Small intestine (tissue), 7 donors: ENCODE results near the gene CBLC. TPM values are rescaled to one million over a fixed set of nuclear protein-coding genes. Genes with fewer than 3 reads are reported as not detected.

Experiments
- DNase-seq, 2 donors: peaks; one replicate each; pipeline versions ENCODE4 v3.0.0 to v3.0.0-alpha.2; 2013
- FAIRE-seq: peaks from 2 replicates; lab custom pipeline; 2012; peaks lifted over from hg19 to GRCh38; lab: Jason Lieb, UNC
- H3K27ac ChIP-seq, 3 donors: one replicate each; pipeline ENCODE4 v1.5.1; 2013; ENCODE audit warnings: low read length in 2 of 3, mild to moderate bottlenecking in 2 of 3, control low read depth in 1 of 3, inconsistent platforms in 1 of 3, low read depth in 1 of 3, moderate library complexity in 1 of 3
- H3K27me3 ChIP-seq, 3 donors: one replicate each; pipeline ENCODE4 v1.6.1; 2013; ENCODE audit warnings: low read length in 3 of 3, inconsistent platforms in 1 of 3; ENCODE audit not compliant: control insufficient read depth in 3 of 3, insufficient read depth in 3 of 3
- H3K36me3 ChIP-seq, 3 donors: one replicate each; pipeline ENCODE4 v1.6.1; 2013; ENCODE audit warnings: low read length in 3 of 3, inconsistent platforms in 1 of 3, low read depth in 1 of 3, mild to moderate bottlenecking in 1 of 3, moderate library complexity in 1 of 3; ENCODE audit not compliant: control insufficient read depth in 3 of 3, insufficient read depth in 2 of 3
- H3K4me1 ChIP-seq, 3 donors: one replicate each; pipeline ENCODE4 v1.6.1; 2013; ENCODE audit warnings: low read length in 2 of 3, inconsistent platforms in 1 of 3, low read depth in 1 of 3, mild to moderate bottlenecking in 1 of 3, moderate library complexity in 1 of 3; ENCODE audit not compliant: control insufficient read depth in 3 of 3, insufficient read depth in 2 of 3
- H3K4me3 ChIP-seq, 3 donors: one replicate each; pipeline ENCODE4 v1.5.1; 2013; ENCODE audit warnings: low read length in 3 of 3, control low read depth in 1 of 3, inconsistent platforms in 1 of 3, low read depth in 1 of 3, mild to moderate bottlenecking in 1 of 3, moderate library complexity in 1 of 3
- H3K9me3 ChIP-seq, 2 donors: one replicate each; pipeline ENCODE4 v1.6.1; 2013; ENCODE audit warnings: low read depth in 1 of 2, low read length in 1 of 2; ENCODE audit not compliant: control insufficient read depth in 2 of 2, insufficient read depth in 1 of 2
- WGBS, 3 donors: extraction: QIAGEN DNeasy Blood & Tissue Kit; methylation state at CpG; one replicate each; pipeline ENCODE4 v1.1.7; 2013; 5-methylcytosine and 5-hydroxymethylcytosine counted together
- polyA plus RNA-seq, 4 donors: library from polyadenylated mRNA; stranded (reverse) in 3 of 4; unstranded in 1 of 4; fragments of 200-250 nt in 3 of 4; fragments of 120-200 nt in 1 of 4; gene quantifications; one replicate each; pipeline versions ENCODE4 v1.2.1 to v1.2.3, GENCODE V29; 2013
- donor health status: healthy with polysubstance abuse.
- donor health status: control.
- donor health status: control.
- donor health status: Bipolar disorder and iron deficiency.
- donor health status: healthy.

The CBLC gene
- polyA plus RNA-seq, 4 donors: 54.0 to 162 (median 92.3) TPM

GRCh38 chr19:44817725-44818465 lies 40.2 kb downstream of the CBLC start:
- no peak for FAIRE-seq
- 73 to 84% (median 78%) methylated on average over 8 of the region's 8 CpGs for WGBS, 3 donors
- peak overlapping the region in 1 of 3 donors; percentile 61 for H3K27ac ChIP-seq

GRCh38 chr19:44818466-44819031 lies 40.9 kb downstream of the CBLC start:
- whole genome bisulfite sequencing, 3 donors: 38 to 66% (median 59%) methylated on average over 19 to 20 of the region's 20 CpGs
- H3K27ac ChIP-seq: peak overlapping the region in 1 of 3 donors; percentile 61
- H3K36me3 ChIP-seq: peaks cover 0 to 57% (median 0%) of the 10 kb centered on the region in 3 donors
- FAIRE-seq (no peak), DNase-seq (peak; percentile 46 to 81)
- H3K9me3 ChIP-seq: no peaks in the 10 kb centered on the region
- H3K27me3 ChIP-seq: no peaks in the 10 kb centered on the region
- no peak overlapping the region for H3K4me3 ChIP-seq
- peaks cover 0 to 24% (median 0%) of the 10 kb centered on the region in 3 donors for H3K4me1 ChIP-seq

More at GRCh38 chr19:44817725-44818465, 40.2 kb downstream of the CBLC start:
- peaks cover 0 to 64% (median 0%) of the 10 kb centered on the region in 3 donors for H3K36me3 ChIP-seq
- peaks cover 0 to 19% (median 0%) of the 10 kb centered on the region in 3 donors for H3K4me1 ChIP-seq
- DNase-seq: peak; percentile 28 to 52
- no peaks in the 10 kb centered on the region for H3K27me3 ChIP-seq
- no peaks in the 10 kb centered on the region for H3K9me3 ChIP-seq
- H3K4me3 ChIP-seq: no peak overlapping the region

GRCh38 chr19:44819246-44819832 lies 41.6 kb downstream of the CBLC start:
- FAIRE-seq: no peak
- H3K4me1 ChIP-seq: peaks cover 0 to 24% (median 0%) of the 10 kb centered on the region in 3 donors
- H3K27ac ChIP-seq: no peak overlapping the region
- no peaks in the 10 kb centered on the region for H3K27me3 ChIP-seq
- 91 to 93% (median 91%) methylated on average over 24 to 28 of the region's 28 CpGs for WGBS, 3 donors
- no peak overlapping the region for H3K4me3 ChIP-seq
- no peak for DNase-seq
- H3K36me3 ChIP-seq: peaks cover 0 to 49% (median 0%) of the 10 kb centered on the region in 3 donors
- H3K9me3 ChIP-seq: no peaks in the 10 kb centered on the region

- Histone ChIP-seq H3K27ac (no peak overlapping the region), H3K36me3 (peaks cover 0 to 35% (median 0%) of the 10 kb centered on the region in 3 donors), H3K4me1 (peaks cover 0 to 24% (median 0%) of the 10 kb centered on the region in 3 donors), H3K27me3 (no peaks in the 10 kb centered on the region), H3K9me3 (no peaks in the 10 kb centered on the region), H3K4me3 (no peak overlapping the region)
- FAIRE-seq (no peak), DNase-seq (no peak)
- 65 to 82% (median 76%) methylated on average over 26 to 35 of the region's 35 CpGs for WGBS, 3 donors
Observed at GRCh38 chr19:44820648-44821609, 43.2 kb downstream of the CBLC start.

GRCh38 chr19:44822177-44822576 lies 44.5 kb downstream of the CBLC start:
- Histone ChIP-seq H3K27ac (no peak overlapping the region), H3K4me3 (no peak overlapping the region), H3K27me3 (no peaks in the 10 kb centered on the region), H3K36me3 (peaks cover 0 to 30% (median 0%) of the 10 kb centered on the region in 3 donors), H3K4me1 (peaks cover 0 to 24% (median 0%) of the 10 kb centered on the region in 3 donors), H3K9me3 (no peaks in the 10 kb centered on the region)
- no peak for FAIRE-seq
- 62 to 69% (median 69%) methylated on average over 11 of the region's 11 CpGs for WGBS, 3 donors
- no peak for DNase-seq

- 64 to 73% (median 69%) methylated on average over 9 to 10 of the region's 10 CpGs for WGBS, 3 donors
- H3K27ac ChIP-seq: no peak overlapping the region
- FAIRE-seq: no peak
Observed at GRCh38 chr19:44822670-44823372, 45.1 kb downstream of the CBLC start.

GRCh38 chr19:44823373-44823698 lies 45.6 kb downstream of the CBLC start:
- FAIRE-seq: no peak
- no peak overlapping the region for H3K4me3 ChIP-seq
- H3K27ac ChIP-seq: no peak overlapping the region
- 41 to 56% (median 50%) methylated on average over 4 of the region's 4 CpGs for WGBS, 3 donors
- peaks cover 0 to 16% (median 0%) of the 10 kb centered on the region in 3 donors for H3K4me1 ChIP-seq
- H3K36me3 ChIP-seq: peaks cover 0 to 25% (median 0%) of the 10 kb centered on the region in 3 donors
- H3K9me3 ChIP-seq: no peaks in the 10 kb centered on the region
- no peak for DNase-seq
- H3K27me3 ChIP-seq: no peaks in the 10 kb centered on the region

More at GRCh38 chr19:44822670-44823372, 45.1 kb downstream of the CBLC start:
- no peaks in the 10 kb centered on the region for H3K9me3 ChIP-seq
- peaks cover 0 to 21% (median 0%) of the 10 kb centered on the region in 3 donors for H3K4me1 ChIP-seq
- H3K4me3 ChIP-seq: no peak overlapping the region
- no peaks in the 10 kb centered on the region for H3K27me3 ChIP-seq
- peaks cover 0 to 25% (median 0%) of the 10 kb centered on the region in 3 donors for H3K36me3 ChIP-seq
- peak in 1 of 2 donors; percentile 29 for DNase-seq
